OCI-LY1 (cell line): ENCODE data around the gene ENTR1.

ENCODE experiments used
- H2AFZ ChIP-seq: fragments of 200-600 bp; sonication (generic), shearing (Covaris generic); 2 replicates; pipeline ENCODE4 v1.6.0; 2014; ENCODE audit warnings: antibody characterized with exemption, mild to moderate bottlenecking, low read length
- H3F3A ChIP-seq: fragments of 200-600 bp; sonication (generic), shearing (Covaris generic); 2 replicates; pipeline ENCODE4 v1.6.0; 2014; ENCODE audit warnings: mild to moderate bottlenecking, antibody characterized with exemption, low read length, moderate library complexity; ENCODE audit not compliant: insufficient read depth
- H3K27ac ChIP-seq: fragments of 200-600 bp; sonication (generic); 2 replicates; pipeline ENCODE4 v1.5.1; 2014; ENCODE audit warnings: low read length, mixed run types, mild to moderate bottlenecking, low read depth; ENCODE audit not compliant: poor library complexity, severe bottlenecking
- H3K27me3 ChIP-seq: fragments of 200-600 bp; sonication (generic); 2 replicates; pipeline ENCODE4 v1.6.0; 2014; ENCODE audit warnings: antibody characterized with exemption, mild to moderate bottlenecking, low read length, moderate library complexity; ENCODE audit not compliant: insufficient read depth
- H3K36me3 ChIP-seq: fragments of 200-600 bp; sonication (generic); 2 replicates; pipeline ENCODE4 v1.6.1; 2014; ENCODE audit warnings: mild to moderate bottlenecking, antibody characterized with exemption, low read length, moderate library complexity, mixed read lengths; ENCODE audit not compliant: insufficient read depth
- H3K4me1 ChIP-seq: fragments of 200-600 bp; sonication (generic); 2 replicates; pipeline ENCODE4 v1.5.1; 2014; ENCODE audit warnings: mild to moderate bottlenecking, low read length, moderate library complexity; ENCODE audit not compliant: insufficient read depth, severe bottlenecking
- H3K4me2 ChIP-seq: fragments of 200-600 bp; sonication (generic), shearing (Covaris generic); 2 replicates; pipeline ENCODE4 v1.6.1; 2014; ENCODE audit warnings: low read length
- H3K4me3 ChIP-seq: fragments of 200-600 bp; sonication (generic); 2 replicates; pipeline ENCODE4 v1.5.1; 2014; ENCODE audit warnings: low read length, low read depth, mild to moderate bottlenecking, mixed read lengths; ENCODE audit not compliant: poor library complexity, severe bottlenecking
- H3K79me2 ChIP-seq: fragments of 200-600 bp; shearing (Covaris generic); 2 replicates; pipeline ENCODE4 v1.6.1; 2016; ENCODE audit warnings: mixed run types, low read length, mixed read lengths; ENCODE audit not compliant: insufficient read depth
- H3K9ac ChIP-seq: fragments of 200-600 bp; sonication (generic), shearing (Covaris generic); 2 replicates; pipeline ENCODE4 v1.6.1; 2014; ENCODE audit warnings: mild to moderate bottlenecking, low read length, mixed read lengths
- H3K9me2 ChIP-seq: fragments of 200-600 bp; sonication (generic), shearing (Covaris generic); 2 replicates; pipeline ENCODE4 v1.6.1; 2014; ENCODE audit warnings: low read depth, mild to moderate bottlenecking, low read length, mixed read lengths
- H3K9me3 ChIP-seq: fragments of 200-600 bp; shearing (Covaris generic); 2 replicates; pipeline ENCODE4 v1.6.1; 2014; ENCODE audit warnings: low read length, mixed read lengths
- H4K20me1 ChIP-seq: fragments of 200-600 bp; sonication (generic), shearing (Covaris generic); 2 replicates; pipeline ENCODE4 v1.6.0; 2016; ENCODE audit warnings: mild to moderate bottlenecking, low read length; ENCODE audit not compliant: insufficient read depth
- CTCF ChIP-seq: fragments of 200-600 bp; sonication (generic), shearing (Covaris generic); IDR thresholded peaks from 2 replicates; pipeline ENCODE4 v1.5.1; 2017; ENCODE audit warnings: mild to moderate bottlenecking, antibody characterized with exemption, low read length, moderate library complexity, mixed read lengths
- EZH2 ChIP-seq: fragments of 200-600 bp; sonication (generic), shearing (Covaris generic); IDR thresholded peaks from 2 replicates; pipeline ENCODE4 v1.8.0; 2017; ENCODE audit warnings: borderline replicate concordance, mixed run types, mild to moderate bottlenecking, antibody characterized with exemption, low read length, moderate library complexity, mixed read lengths

ENTR1 gene

DNA sequence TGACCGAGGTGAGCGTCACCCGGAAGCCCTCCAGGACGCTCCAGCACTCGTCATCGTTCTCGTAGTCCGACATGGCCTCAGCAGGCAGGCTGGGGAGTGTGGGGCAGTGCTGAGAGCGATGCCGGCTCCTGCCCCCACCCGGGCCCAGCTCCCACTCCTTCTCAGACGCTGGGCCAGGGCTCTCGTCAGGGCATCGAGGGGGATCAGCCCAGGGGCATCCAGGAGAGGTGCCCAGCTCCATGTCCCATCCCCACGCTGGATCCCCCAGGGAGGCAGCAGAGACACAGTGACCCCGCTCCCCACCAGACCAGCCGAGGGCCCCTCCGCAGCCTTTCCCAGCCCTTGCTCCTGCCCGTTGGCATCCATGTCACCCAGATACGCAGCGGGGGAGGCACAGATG lies 38.4 kb downstream of the ENTR1 start:
- Histone ChIP-seq H3K9me3 (no peaks in the 10 kb centered on the region), H3K27me3 (peaks cover 10% of the 10 kb centered on the region; the same call in 1 of the 2 replicates), H3K36me3 (peaks cover 25% of the 10 kb centered on the region), H4K20me1 (no peaks in the 10 kb centered on the region), H3K9me2 (no peaks in the 10 kb centered on the region), H3F3A (no peaks in the 10 kb centered on the region), H3K27ac (no peak overlapping the region), H3K4me1 (no peaks in the 10 kb centered on the region), H2AFZ (no peak overlapping the region), H3K4me3 (no peak overlapping the region), H3K79me2 (no peaks in the 10 kb centered on the region), H3K9ac (no peak overlapping the region), H3K4me2 (no peak overlapping the region)
- TF ChIP-seq CTCF (no peak), EZH2 (no peak)

DNA sequence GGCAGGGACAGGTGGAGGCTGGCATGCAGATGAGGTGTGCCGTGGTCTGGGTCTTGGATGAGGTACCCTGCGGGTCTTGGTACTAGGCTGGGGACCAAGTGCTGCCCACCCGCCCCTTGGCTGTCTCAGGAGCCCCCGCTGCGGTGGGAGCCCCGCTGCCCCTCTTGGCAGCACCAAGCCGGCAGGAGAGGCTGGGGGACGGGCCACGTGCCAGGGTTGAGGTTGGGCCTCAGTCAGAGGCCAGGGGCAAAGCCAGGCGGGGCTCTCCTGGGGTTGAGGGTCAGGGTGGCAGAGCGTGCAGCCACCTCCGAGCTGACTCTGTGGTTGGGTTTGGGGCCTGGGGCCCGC lies 38.9 kb downstream of the ENTR1 start:
- H3K4me1 ChIP-seq: no peaks in the 10 kb centered on the region
- TF ChIP-seq CTCF: no peak
- no peak for TF ChIP-seq EZH2
- H3K4me3 ChIP-seq: no peak overlapping the region
- peaks cover 25% of the 10 kb centered on the region for H3K36me3 ChIP-seq
- H3K79me2 ChIP-seq: no peaks in the 10 kb centered on the region
- no peaks in the 10 kb centered on the region for H3K9me2 ChIP-seq
- H4K20me1 ChIP-seq: no peaks in the 10 kb centered on the region
- H3K9ac ChIP-seq: no peak overlapping the region
- no peaks in the 10 kb centered on the region for H3K9me3 ChIP-seq
- no peak overlapping the region for H2AFZ ChIP-seq
- H3K4me2 ChIP-seq: no peak overlapping the region
- no peak overlapping the region for H3K27ac ChIP-seq
- H3K27me3 ChIP-seq: peaks cover 10% of the 10 kb centered on the region; the same call in 1 of the 2 replicates
- no peaks in the 10 kb centered on the region for H3F3A ChIP-seq

DNA sequence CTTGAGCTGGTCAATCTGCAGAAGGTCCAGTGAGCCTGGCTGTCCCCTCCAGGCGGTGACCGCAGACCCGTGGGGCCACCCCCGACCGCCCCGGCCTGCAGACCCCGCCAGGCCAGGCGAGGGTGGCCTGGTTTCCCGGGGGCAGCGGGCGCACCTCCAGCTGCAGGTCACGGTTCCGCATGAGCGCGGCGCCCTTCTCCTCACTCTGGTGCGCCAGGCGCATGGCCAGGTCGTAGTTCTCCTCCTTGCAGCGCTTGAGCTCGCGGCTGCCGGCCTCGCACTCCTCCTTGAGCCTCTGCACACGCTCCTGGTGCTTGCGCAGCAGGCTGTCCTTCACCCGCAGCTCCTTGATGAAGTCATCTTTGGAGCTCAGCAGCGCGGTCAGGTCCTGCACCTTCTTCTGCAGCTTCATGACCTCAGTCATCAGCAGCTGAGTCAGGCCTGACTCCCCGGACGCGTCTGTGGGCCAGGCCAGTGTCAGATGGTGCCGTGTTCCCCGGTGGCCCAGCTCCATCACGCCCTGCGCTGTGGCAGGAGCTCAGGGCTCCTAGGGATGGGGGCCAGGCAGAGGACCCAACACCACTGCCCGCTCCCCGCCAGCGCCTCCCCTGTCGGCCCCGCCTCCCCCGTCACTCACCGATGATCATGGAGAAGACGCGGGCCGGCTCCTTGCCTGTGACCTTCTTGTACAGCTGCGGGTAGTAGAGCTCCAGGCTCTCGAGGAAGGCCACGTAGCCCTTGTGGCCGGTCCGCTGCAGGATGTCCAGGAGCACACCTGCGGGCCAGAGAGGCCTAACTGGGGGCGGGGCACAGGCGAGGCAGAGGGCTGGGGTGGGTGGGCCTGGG lies 39.5 kb downstream of the ENTR1 start:
- Histone ChIP-seq H3K4me1 (no peaks in the 10 kb centered on the region), H3F3A (no peaks in the 10 kb centered on the region), H3K9me3 (no peaks in the 10 kb centered on the region), H2AFZ (no peak overlapping the region), H3K79me2 (no peaks in the 10 kb centered on the region), H3K27me3 (peaks cover 10% of the 10 kb centered on the region; the same call in 1 of the 2 replicates), H3K27ac (no peak overlapping the region), H3K9me2 (no peaks in the 10 kb centered on the region), H3K36me3 (peaks cover 21% of the 10 kb centered on the region), H3K4me2 (no peak overlapping the region), H3K4me3 (no peak overlapping the region), H4K20me1 (no peaks in the 10 kb centered on the region), H3K9ac (no peak overlapping the region)
- TF ChIP-seq EZH2 (no peak), CTCF (no peak)
